Measurements from ENCODE around the gene GTF3C2.
"Not testable (repeated sequence)": the region's sequence is repeated elsewhere in the genome, so short reads cannot be mapped to it uniquely, and the experiment has no call there.

GTF3C2 gene

DNA sequence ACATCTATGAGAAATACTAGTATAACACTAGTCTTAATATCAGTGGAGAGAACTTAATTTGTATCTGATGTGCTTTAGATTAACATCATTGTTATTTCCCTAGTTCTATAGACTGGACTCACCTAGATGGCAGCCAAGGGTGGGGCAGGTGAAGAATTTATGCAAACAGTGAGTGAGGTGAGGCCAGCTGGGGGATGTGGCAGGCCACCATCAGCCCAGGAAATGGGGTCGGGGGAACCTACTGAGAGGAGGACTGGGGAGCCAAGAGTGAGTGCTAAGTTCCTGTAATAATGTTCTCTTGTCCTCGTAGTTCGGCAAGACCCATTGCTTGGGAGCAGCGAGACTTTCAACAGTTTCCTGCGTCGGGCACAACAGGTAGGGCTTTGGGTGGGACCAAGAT, 16.4 kb upstream of the GTF3C2 start:
- DNase-seq = no peak

GRCh38 chr2:27370816-27371620, 14.5 kb upstream of the GTF3C2 start:
- DNase-seq = no peak

DNA sequence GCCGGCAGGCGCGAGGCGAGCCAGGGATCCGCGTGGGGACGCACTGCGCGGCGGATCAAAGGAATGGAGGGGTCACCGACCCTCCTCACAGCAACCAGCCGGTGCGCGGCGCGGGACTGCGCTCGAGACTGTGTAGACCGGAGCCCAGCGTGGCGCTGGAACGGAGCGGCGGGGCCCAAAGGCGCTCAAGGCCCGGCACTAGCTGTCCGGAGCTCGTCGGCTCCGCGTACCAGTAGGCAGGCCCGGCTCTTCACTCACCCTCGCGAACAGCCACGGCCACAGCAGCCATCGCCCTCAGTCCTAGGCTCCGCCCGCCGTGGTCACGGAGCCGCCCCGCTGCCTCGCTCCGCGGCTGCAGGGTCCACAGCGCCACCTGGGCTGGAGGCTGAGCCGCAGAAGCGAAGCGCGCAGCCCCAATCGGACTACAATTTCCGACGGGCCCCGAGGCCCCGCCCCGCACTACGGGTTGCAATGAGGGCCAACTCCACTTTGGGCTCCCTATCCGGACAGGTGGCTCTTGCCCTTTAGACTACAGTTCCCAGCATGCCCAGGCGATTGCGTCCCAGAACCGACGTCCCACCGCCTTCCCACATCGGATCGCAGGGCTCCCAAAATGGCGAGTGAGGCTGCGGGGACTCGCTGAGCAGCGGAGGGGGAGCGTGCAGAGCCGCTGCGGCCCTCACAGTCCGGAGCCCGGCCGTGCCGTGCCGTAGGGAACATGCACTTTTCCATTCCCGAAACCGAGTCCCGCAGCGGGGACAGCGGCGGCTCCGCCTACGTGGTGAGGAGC, 13.7 kb upstream of the GTF3C2 start, which contains the start of the genes EIF2B4 and SNX17:
EIF2B4 (minus strand) TSS at position 313 of the 790 bp plus-strand sequence; CDS start at position 289, 24 bp downstream.
SNX17 (plus strand) TSS at position 591 of the 790 bp plus-strand sequence; CDS start at position 719, 128 bp downstream.
- DNase-seq = peak; percentile 96

DNA sequence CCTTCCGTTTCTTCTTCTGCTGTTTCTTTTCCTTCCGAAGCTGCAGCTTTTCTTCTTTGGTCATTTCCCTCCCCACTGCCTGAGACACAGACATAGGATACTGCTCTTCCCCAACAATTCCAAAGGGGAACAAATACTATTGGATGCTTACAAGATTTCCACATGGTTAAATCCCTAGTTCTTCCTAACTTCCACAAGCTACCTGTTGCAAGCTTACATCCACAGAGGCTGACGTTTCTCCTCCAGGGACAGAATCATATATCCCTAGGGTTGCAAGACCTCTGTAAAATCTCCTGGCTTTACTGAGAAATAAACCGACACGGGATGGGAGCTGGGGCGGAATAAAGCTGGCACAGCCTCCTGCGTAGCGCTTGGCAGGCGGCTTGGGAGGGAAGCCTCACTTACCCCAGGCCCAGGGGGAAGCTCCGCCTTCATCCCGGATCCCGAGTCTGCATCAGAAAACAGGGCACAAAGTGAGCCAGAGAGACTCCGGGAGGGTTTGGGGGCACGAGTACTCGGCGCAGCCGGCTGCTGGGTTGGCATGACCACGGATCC, 13.0 kb upstream of the GTF3C2 start:
- DNase-seq = peak; percentile 34

GRCh38 chr2:27363933-27364332, 7.4 kb upstream of the GTF3C2 start:
- DNase-seq = no peak

DNA sequence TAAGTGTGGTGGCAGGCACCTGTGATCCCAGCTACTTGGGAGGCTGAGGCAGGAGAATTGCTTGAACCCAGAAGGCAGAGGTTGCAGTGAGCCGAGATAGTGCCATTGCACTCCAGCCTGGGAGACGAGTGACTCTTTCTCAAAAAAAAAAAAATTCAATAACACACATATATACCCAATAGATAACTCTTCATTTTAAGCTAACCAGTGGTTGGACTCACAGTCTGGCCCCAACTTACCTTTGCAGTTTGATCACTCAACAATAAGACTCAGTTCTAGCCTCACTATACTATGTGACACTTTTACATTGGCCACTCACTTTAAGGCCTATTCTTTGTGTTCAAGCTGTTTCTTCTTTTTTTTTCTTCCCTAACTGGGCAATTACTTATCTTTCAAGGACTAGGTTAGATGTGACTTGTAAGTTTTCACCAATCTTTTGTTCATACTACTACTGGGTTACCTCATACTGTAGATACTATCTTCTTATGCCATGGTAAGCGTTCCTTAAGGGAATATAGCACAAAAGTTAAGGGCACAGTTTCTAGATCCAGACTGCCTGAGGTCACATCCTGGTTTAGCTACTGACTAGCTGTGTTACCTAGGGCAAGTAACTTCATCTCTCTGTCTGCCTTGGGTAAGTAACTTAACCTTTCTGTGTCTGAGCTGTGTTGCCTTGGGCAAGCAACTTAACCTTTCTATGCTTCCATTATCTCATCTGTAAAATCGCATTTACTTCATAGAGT, 6.3 kb upstream of the GTF3C2 start:
- no peak for DNase-seq

DNA sequence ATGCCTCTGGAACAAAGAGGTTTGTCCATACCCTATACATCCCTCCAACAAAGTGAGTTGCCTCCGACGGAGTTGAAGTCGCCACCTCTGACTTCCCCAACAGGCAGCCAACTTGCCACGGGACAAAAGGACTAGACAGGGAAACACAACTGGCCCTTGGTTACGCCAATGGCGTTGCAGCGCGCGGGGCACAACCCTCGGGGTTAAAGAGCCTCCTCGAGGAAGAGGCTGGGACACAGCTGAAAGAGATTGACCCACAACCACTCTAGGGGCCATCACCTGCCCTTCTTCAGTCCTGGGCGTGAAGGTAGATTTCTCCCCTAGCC, 545 bp downstream of the GTF3C2 start:
- no peak for DNase-seq

DNA sequence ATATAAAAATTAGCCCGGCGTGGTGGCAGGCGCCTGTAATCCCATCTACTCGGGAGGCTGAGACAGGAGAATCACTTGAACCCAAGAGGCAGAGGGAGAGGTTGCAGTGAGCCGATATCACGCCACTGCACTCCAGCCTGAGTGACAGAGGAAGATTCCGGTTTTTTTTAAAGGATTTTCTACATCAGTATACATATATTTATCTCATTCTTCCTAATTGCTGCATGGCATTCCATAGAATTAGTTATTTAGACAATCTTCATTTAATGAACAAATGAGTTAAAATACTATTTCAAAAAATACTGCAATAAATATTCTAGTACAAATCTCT, 2.0 kb downstream of the GTF3C2 start:
- DNase-seq = no peak

DNA sequence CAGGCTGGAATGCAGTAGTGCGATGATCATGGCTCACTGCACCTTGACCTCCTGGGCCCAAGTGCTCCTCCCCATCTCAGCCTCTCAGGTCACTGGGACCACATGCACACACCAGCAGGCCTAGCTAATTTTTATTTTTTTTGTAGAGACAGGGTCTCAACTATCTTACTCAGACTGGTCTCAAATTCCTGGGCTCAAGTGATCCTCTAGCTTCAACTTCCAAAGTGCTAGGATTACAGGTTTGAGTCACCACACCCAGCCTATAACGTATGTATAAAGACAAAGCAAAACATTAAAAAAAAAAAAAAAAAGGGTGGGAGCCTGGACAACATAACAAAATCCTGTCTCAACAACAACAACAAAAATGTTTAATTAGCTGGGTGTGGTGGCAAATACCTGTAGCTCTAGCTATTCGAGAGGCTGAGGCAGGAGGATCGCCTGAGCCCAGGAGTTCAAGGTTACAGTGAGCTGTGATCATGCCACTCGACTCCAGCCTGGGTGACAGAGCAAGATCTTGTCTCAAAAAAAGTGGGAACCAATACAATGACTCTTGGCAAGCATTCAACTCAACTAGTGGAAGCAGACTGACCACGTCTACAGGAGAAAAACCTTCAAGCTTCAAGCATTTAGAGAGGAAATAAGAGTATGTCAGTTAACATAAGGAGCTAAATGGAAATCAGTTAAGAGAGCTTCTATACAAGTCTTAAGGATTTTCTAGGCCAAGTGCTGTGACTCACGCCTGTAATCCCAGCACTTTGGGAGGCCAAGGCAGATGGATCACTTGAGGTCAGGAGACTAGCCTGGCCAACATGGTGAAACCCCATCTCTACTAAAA, 2.6 kb downstream of the GTF3C2 start:
- DNase-seq = no peak

DNA sequence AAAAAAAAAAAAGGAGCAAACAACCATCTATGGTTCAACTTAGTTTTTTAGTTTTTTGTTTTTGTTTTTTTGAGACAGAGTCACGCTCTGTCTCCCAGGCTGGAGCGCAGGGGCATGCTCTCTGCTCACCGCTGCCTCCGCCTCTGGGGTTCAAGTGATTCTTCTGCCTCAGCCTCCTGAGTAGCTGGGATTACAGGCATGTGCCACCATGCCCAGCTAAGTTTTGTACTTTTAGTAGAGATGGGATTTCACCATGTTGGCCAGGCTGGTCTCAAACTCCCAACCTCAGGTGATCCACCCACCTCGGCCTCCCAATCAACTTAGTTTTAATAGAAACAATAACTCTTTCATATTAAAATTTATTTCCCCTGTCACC, 3.2 kb downstream of the GTF3C2 start:
- not testable (repeated sequence) for DNase-seq

GRCh38 chr2:27351802-27352598, 4.6 kb downstream of the GTF3C2 start:
- DNase-seq = no peak

DNA sequence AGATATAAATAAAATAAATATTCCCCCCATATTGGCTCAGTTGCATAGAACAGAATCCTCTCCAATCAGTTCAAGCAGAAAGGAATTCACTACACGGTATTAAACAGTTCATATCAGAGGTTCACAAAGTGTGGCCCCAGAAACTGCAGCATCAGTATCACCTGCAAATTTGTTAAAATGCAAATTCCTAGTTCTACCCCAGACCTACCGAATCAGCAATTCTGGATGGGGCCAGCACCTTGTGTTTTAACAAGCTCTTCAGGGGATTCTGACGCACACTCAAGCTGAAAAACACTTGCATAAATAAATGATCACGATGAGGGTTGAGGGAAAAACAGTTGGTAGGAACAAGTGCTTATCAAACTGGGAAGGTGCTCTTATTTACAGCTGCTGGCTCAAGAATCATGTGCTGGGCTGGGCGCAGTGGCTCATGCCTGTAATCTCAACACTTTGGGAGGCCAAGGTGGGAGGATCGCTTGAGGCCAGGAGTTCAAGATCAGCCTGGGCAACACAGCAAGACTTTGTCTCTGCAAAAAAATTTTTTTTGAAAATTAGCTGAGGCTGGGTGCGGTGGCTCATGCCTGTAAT, 6.4 kb downstream of the GTF3C2 start:
- DNase-seq = no peak

DNA sequence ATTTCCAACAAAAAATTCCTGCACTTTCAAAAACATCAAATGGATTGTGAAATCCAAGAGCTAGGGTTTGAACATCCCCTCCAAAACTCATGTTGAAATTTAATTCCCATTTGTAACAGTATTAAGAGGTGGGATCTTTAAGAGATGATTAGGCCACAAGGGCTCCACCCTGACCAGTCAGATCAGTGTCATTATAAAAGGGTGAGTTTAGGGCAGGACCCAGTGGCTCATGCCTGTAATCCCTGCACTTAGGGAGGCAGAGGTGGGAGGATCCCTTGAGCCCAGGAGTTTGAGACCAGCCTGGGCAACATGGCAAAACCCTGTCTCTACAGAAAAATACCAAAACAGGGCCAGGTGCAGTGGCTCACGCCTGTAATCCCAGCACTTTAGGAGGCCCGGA, 8.9 kb downstream of the GTF3C2 start:
- no peak for DNase-seq

GRCh38 chr2:27336173-27336572, 20.4 kb downstream of the GTF3C2 start:
- no peak for DNase-seq

DNA sequence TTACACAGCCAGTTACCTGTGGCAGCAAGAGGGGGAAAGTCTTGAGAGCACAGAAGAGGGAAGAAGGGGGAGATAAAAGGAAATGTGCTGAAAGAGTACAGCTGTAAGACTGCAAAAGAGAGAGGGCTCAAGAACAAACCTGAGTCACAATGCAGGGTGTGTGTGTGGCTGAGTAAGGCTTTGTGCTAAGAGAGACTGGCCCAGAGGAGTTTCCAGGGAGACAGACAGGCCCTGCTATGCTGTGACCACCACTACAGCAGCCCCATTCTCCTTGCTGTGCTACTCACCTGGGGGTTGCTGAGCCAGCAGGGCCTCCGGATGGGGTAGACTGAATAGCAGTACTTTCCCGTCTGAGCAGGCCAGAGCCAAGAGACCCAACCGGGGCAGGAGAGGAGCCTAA, 21.3 kb downstream of the GTF3C2 start:
- no peak for DNase-seq

GRCh38 chr2:27324720-27325119, 31.8 kb downstream of the GTF3C2 start:
- DNase-seq = no peak

DNA sequence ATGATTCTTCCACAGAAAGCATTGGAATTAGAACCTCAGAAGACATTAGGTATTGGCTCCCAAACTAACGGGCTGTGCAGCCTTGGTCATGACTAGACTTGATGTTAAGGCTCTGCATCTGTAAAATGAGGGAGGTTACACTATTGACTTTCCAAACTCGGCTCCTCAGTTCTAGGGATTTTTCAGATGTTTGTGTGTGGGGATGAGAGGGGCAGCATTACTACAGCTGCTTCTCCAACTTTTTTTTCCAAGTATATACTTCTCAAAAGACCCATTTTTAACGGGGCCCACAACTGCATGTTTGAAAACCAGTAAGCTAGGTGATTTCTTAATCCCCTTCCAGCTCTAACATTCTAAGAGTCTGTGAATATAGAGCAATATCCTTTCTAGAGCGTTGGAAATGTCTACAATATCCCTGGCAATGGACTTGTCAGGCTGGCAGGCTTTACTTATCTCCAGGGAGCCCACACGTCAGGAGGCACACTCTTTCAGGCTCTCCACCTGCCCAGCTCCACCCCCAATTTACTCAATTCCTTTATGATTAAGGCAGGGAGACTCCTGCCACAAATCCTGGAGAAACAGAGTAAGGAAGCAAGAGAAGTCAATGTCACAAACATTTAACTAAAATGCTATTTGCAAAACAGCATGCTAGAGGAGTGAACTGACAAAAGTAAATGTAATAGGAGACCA, 32.8 kb downstream of the GTF3C2 start:
- DNase-seq = no peak

DNA sequence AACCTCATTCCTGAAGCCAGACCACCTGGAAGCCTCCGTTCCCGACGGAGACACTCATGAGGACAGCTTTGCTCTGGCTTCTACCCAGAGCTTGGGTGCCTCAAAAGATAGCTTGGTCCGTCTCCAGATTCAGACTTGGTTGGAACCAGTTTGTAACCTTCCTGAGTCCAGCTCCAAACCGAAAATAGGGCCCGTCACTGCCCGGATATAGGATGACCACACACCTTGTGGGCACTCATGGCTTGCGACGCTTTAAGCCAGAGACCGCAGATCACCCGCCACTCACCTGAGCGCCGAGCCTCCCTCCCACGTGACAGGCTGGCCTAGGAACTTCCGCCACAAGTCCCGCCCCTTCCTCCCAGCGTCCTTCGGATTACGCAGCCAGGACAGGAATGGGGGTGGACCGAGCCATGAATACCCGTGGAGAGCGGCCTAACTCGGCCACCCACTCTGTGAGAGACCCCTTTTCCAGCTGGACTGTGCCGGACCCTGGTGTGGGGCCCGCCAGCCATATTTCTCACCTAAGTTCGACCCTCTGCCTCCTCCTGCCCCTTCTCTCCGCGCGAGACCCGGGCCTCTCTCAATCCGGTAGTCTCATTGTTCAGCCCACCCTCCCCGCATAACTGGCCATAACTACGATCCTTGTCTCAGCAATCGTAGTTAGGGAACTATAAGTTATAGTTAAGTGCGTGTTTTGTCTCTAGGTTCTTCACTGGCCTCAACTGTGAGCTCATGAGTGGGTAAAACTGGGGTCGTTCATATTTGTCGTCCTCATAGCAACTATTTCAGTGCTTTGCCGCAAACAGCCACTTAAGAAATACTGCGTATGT, 33.6 kb downstream of the GTF3C2 start, which contains the start of gene MPV17:
MPV17 (minus strand) TSS at position 332 of the 830 bp plus-strand sequence. CDS start 580 bp downstream, outside the sequence.
- DNase-seq = peak; percentile 75

- no peak for DNase-seq
These were observed 34.2 kb downstream of the GTF3C2 start for GRCh38 chr2:27322301-27322765.

All from NCI-H1092 treated with DMSO at 0.1 percent for 48 hours (cell line).